Sigmoid colon (tissue), 7 donors: ENCODE results near the gene LGR6. TPM values are rescaled to one million over a fixed set of nuclear protein-coding genes. Genes with fewer than 3 reads are reported as not detected.

Source experiments
- DNase-seq: peaks from one replicate; pipeline ENCODE4 v3.0.0-alpha.2; 2019
- H3K27ac ChIP-seq, 4 donors: fragments of 200-600 bp; sonication (generic); one replicate each; pipeline ENCODE4 v1.5.1; 2016 to 2019; ENCODE audit warnings: mild to moderate bottlenecking in 1 of 4
- H3K27me3 ChIP-seq, 3 donors: fragments of 200-600 bp; sonication (generic); one replicate each; pipeline ENCODE4 v1.5.1; 2019; ENCODE audit warnings: mild to moderate bottlenecking in 1 of 3
- H3K36me3 ChIP-seq, 4 donors: fragments of 200-600 bp; sonication (generic); one replicate each; pipeline ENCODE4 v1.5.1; 2016 to 2019
- H3K4me1 ChIP-seq, 4 donors: fragments of 200-600 bp; sonication (generic); one replicate each; pipeline ENCODE4 v1.5.1; 2017 to 2019
- H3K4me3 ChIP-seq, 4 donors: fragments of 200-600 bp; sonication (generic); one replicate each; pipeline ENCODE4 v1.5.1; 2017 to 2019; ENCODE audit warnings: mild to moderate bottlenecking in 2 of 4, moderate library complexity in 1 of 4
- H3K9me3 ChIP-seq, 4 donors: fragments of 200-600 bp in 3 of 4; sonication (generic) in 3 of 4; one replicate each; pipeline versions ENCODE4 v1.5.1 to v1.6.1; 2013 to 2019
- CTCF ChIP-seq, 4 experiments: fragments of 450-650 bp in 3 of 4; fragments of 200-600 bp in 1 of 4; IDR thresholded peaks; one replicate each; pipeline ENCODE4 v1.5.1; 2016 to 2019; ENCODE audit warnings: antibody characterized with exemption in 4 of 4, mild to moderate bottlenecking in 3 of 4, moderate library complexity in 2 of 4
- EP300 ChIP-seq, 4 donors: sonication (generic); formaldehyde crosslinking; IDR thresholded peaks; one replicate each; pipeline ENCODE4 v1.6.1; 2017; ENCODE audit warnings: antibody characterized with exemption in 4 of 4
- POLR2A ChIP-seq, 2 donors: fragments of 450-650 bp; IDR thresholded peaks; one replicate each; pipeline ENCODE4 v1.6.1; 2016; ENCODE audit warnings: antibody characterized with exemption in 2 of 2, mild to moderate bottlenecking in 2 of 2, moderate library complexity in 2 of 2
- POLR2AphosphoS5 ChIP-seq, 4 donors: sonication (generic); formaldehyde crosslinking; IDR thresholded peaks; one replicate each; pipeline ENCODE4 v1.6.1; 2017; ENCODE audit warnings: antibody characterized with exemption in 4 of 4
- WGBS, 2 donors: extraction: QIAGEN DNeasy Blood & Tissue Kit; methylation state at CpG; one replicate each; pipeline ENCODE4 v1.1.7; 2013; 5-methylcytosine and 5-hydroxymethylcytosine counted together
- intact Hi-C: fragments of 100-400 bp; cut with DNase I; formaldehyde crosslinking; loops from one replicate; pipeline ENCODE4 v1.15.1; 2023
- polyA plus RNA-seq, 3 donors: library from polyadenylated mRNA; stranded (reverse); fragments of 200-250 nt; gene quantifications; one replicate each; pipeline ENCODE4 v1.2.3, GENCODE V29; 2013
- total RNA-seq, 4 donors: library from RNA; depleted of rRNA; stranded (reverse); fragments of >200 nt; gene quantifications; one replicate each; pipeline ENCODE4 v1.1.0, GENCODE V29; 2016
- donor health status: healthy with polysubstance abuse.
- donor health status: Bipolar disorder and iron deficiency.
- donor health status: healthy.

The LGR6 gene
- total and polyA plus RNA-seq, 7 donors, result 0.14 to 1.0 (median 0.28) TPM; not detected in 4

DNA sequence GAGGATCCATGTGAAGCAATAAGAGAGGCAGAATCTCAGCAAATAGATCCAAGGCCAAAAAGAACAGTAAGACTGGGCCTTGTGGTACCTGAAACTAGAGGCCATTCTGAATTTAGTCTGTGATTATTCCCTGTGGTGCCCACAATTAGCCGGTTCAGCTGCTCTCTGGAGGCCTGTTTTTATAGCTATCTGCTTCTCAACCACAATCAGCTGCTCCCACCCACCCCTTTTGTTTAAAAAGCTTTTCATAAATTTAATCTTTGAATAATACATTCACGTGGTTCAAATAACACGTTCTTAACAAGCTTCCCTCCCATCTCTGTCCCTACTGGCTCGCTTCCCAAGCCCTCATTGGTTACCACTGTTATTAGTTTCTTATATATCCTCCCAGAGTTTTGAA lies 130.1 kb downstream of the LGR6 start:
- H3K4me3 ChIP-seq, result no peak overlapping the region
- H3K27me3 ChIP-seq, result no peaks in the 10 kb centered on the region
- intact Hi-C loops, result no loop called here
- no peaks in the 10 kb centered on the region for H3K4me1 ChIP-seq
- no peaks in the 10 kb centered on the region for H3K36me3 ChIP-seq
- no peak for DNase-seq
- no peak overlapping the region for H3K27ac ChIP-seq
- no peak for TF ChIP-seq CTCF (IDR thresholded peaks at IDR 0.05)
- no peak for TF ChIP-seq POLR2AphosphoS5 (IDR thresholded peaks at IDR 0.05)
- no peak for TF ChIP-seq POLR2A (IDR thresholded peaks at IDR 0.05)
- TF ChIP-seq EP300 (IDR thresholded peaks at IDR 0.05), result no peak
- WGBS, 2 donors, result 82 to 85% methylated on average over 4 of the region's 4 CpGs
- no peaks in the 10 kb centered on the region for H3K9me3 ChIP-seq

DNA sequence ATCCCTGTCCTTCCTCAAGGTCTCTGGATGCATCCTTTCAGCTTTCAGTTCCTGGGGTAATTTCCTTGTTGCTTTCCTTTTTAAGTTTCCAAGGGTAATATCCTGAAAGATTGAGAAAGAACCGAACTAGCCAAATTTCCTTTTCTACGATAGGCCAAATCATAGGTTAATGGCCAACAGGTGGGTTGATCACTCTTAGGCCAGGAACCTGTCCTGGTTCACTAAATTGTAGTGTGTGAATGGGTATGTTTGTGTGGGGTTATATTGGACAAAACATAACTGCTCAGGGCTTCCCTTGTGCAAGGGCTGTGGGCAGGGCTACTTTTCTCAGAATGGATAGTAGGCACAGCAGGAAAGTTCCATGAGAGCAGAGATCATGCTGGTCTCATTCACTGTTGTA lies 131.0 kb downstream of the LGR6 start:
- Histone ChIP-seq H3K27me3 (no peaks in the 10 kb centered on the region), H3K27ac (no peak overlapping the region), H3K9me3 (no peaks in the 10 kb centered on the region), H3K36me3 (no peaks in the 10 kb centered on the region), H3K4me3 (no peak overlapping the region), H3K4me1 (no peaks in the 10 kb centered on the region)
- TF ChIP-seq CTCF (IDR thresholded peaks at IDR 0.05) (no peak), POLR2AphosphoS5 (IDR thresholded peaks at IDR 0.05) (no peak), POLR2A (IDR thresholded peaks at IDR 0.05) (no peak), EP300 (IDR thresholded peaks at IDR 0.05) (no peak)
- DNase-seq, result no peak
- 93 to 94% methylated on average over 2 of the region's 2 CpGs for WGBS, 2 donors
- intact Hi-C loops, result no loop called here

GRCh38 chr1:202329891-202330290 lies 136.3 kb downstream of the LGR6 start:
- no peak overlapping the region for H3K4me3 ChIP-seq
- H3K4me1 ChIP-seq, result no peaks in the 10 kb centered on the region
- TF ChIP-seq EP300 (IDR thresholded peaks at IDR 0.05) (no peak), POLR2AphosphoS5 (IDR thresholded peaks at IDR 0.05) (no peak), POLR2A (IDR thresholded peaks at IDR 0.05) (no peak), CTCF (IDR thresholded peaks at IDR 0.05) (no peak)
- peaks cover 0 to 18% (median 2%) of the 10 kb centered on the region in 4 donors for H3K36me3 ChIP-seq
- no peaks in the 10 kb centered on the region for H3K9me3 ChIP-seq
- H3K27ac ChIP-seq, result no peak overlapping the region
- intact Hi-C loops, result no loop called here
- no peaks in the 10 kb centered on the region for H3K27me3 ChIP-seq
- no peak for DNase-seq

GRCh38 chr1:202333861-202334260 lies 140.3 kb downstream of the LGR6 start:
- TF ChIP-seq CTCF (IDR thresholded peaks at IDR 0.05) (no peak), POLR2AphosphoS5 (IDR thresholded peaks at IDR 0.05) (no peak), POLR2A (IDR thresholded peaks at IDR 0.05) (no peak), EP300 (IDR thresholded peaks at IDR 0.05) (no peak)
- no peaks in the 10 kb centered on the region for H3K4me1 ChIP-seq
- H3K9me3 ChIP-seq, result no peaks in the 10 kb centered on the region
- intact Hi-C loops, result no loop called here
- no peak for DNase-seq
- 85% methylated on average over 4 of the region's 4 CpGs for WGBS, 2 donors
- peaks cover 0 to 23% (median 2%) of the 10 kb centered on the region in 4 donors for H3K36me3 ChIP-seq
- no peaks in the 10 kb centered on the region for H3K27me3 ChIP-seq
- no peak overlapping the region for H3K27ac ChIP-seq
- no peak overlapping the region for H3K4me3 ChIP-seq

DNA sequence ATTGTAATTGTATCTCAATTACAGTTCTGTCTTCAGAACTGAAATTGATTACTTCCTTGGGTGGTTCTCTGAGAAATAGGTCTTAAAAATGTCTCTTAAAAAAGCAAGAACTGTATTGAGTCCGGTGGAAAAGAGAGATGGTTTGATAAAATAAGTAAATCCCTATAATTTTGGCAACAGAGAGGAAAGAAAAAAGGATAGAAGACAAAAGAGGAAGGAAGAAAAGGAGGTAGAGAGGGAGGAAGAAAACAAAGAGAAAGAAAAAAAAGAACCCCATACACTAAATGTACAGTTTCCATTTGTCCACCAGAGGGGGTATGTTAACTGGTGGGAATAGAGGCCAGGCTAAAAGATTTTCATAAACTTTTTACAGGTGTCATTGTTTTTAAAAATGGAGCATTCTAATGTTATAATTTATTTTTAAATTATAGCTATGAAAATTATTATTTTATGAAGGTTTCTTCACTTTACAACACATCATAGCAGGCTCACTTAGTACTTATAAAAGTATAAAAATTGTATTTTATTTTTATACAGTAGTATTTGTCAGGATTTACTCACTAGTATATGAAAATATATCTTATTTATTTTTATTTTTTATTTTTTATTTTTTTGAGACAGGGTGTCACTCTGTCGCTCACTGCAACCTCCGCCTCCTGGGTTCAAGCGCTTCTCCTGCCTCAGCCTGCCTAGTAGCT lies 150.2 kb downstream of the LGR6 start:
- intact Hi-C loops, result loop anchor here (5.0 kb wide), 1 partner anchor 374 kb away; no protein-coding TSS in a partner anchor
- Histone ChIP-seq H3K27me3 (no peaks in the 10 kb centered on the region), H3K36me3 (no peaks in the 10 kb centered on the region), H3K9me3 (no peaks in the 10 kb centered on the region), H3K27ac (no peak overlapping the region), H3K4me1 (peaks cover 0 to 12% (median 8%) of the 10 kb centered on the region in 4 donors), H3K4me3 (no peak overlapping the region)
- TF ChIP-seq CTCF (IDR thresholded peaks at IDR 0.05) (peak in 3 of 4 experiments; percentile 66 to 77 (median 70)), POLR2AphosphoS5 (IDR thresholded peaks at IDR 0.05) (no peak), EP300 (IDR thresholded peaks at IDR 0.05) (no peak)
- WGBS, 2 donors, result 71 to 73% methylated on average over 4 of the region's 4 CpGs
- no peak for DNase-seq
